ENCODE measurements around the gene CNTN5. TPM values are rescaled to one million over a fixed set of nuclear protein-coding genes. Genes with fewer than 3 reads are reported as not detected.

CNTN5 gene
- total RNA-seq, 1 experiment from 2014 or later: not detected

GRCh38 chr11:99069856-99070444 lies 49.2 kb downstream of the CNTN5 start:
- peak; percentile 67 for DNase-seq

More at GRCh38 chr11:99069856-99070444, 49.2 kb downstream of the CNTN5 start:
- no peaks in the 10 kb centered on the region for H3K23me2 ChIP-seq (ENCODE audit: insufficient read length, low read depth, low read length, poor library complexity, severe bottlenecking)
- H2AK5ac ChIP-seq (ENCODE audit: insufficient read length, low read length): no peak overlapping the region
- no peak overlapping the region for H2BK15ac ChIP-seq (ENCODE audit: low read depth, low read length)
- no peak overlapping the region; a peak in 1 of 7 replicates for H3K27ac Mint-ChIP-seq
- no peaks in the 10 kb centered on the region for H3K79me1 ChIP-seq (ENCODE audit: insufficient read depth, low read depth, low read length, poor library complexity, severe bottlenecking)
- H3K4me3 Mint-ChIP-seq: peak overlapping the region in 1 of 2 experiments; percentile 1; a peak in 1 of 5 replicates
- no peak overlapping the region for H3T11ph ChIP-seq (ENCODE audit: low read length)
- H2BK12ac ChIP-seq (ENCODE audit: insufficient read length, low read depth, low read length): no peak overlapping the region
- H2BK5ac ChIP-seq (ENCODE audit: insufficient read length, low read length): no peak overlapping the region
- 0 out of 3 replicates have a peak, but pooled peaks have one; percentile 18 for TF ChIP-seq CTCF (conservative IDR thresholded peaks at IDR 0.05)
- H3K27me3 Mint-ChIP-seq (ENCODE audit: low read depth): no peaks in the 10 kb centered on the region
- H4K20me1 ChIP-seq (ENCODE audit: control insufficient read depth, insufficient read depth, insufficient read length): no peaks in the 10 kb centered on the region
- H3K23ac ChIP-seq (ENCODE audit: insufficient read length, low read depth, low read length): no peak overlapping the region
- no peak overlapping the region for H4K8ac ChIP-seq (replicated peaks; ENCODE audit: insufficient read length, low read depth, low read length)
- H3K9me3 ChIP-seq (ENCODE audit: control insufficient read depth, low read depth, low read length): no peaks in the 10 kb centered on the region
- no peak overlapping the region for H2BK20ac ChIP-seq (ENCODE audit: low read depth, low read length, poor library complexity, severe bottlenecking)
- no peak overlapping the region for H3K27ac ChIP-seq (ENCODE audit: insufficient read length, low read depth, low read length)
- no peaks in the 10 kb centered on the region for H3K27me3 ChIP-seq (ENCODE audit: insufficient read depth, low read length)
- no peaks in the 10 kb centered on the region; a peak in 1 of 5 replicates for H3K9me3 Mint-ChIP-seq
- H2AFZ ChIP-seq (ENCODE audit: low read length): peak overlapping the region; percentile 89
- no peaks in the 10 kb centered on the region for H3K79me2 ChIP-seq (ENCODE audit: insufficient read depth, low read length)
- no CpG with 5 or more reads among the region's 8 CpGs for WGBS (ENCODE audit: extremely low coverage, insufficient read length, low lambda C conversion rate)
- no peak overlapping the region for H2BK120ac ChIP-seq (ENCODE audit: low read depth, low read length, poor library complexity, severe bottlenecking)
- peaks cover 4% of the 10 kb centered on the region; the same call in 1 of the 2 replicates for H3K4me1 ChIP-seq (ENCODE audit: insufficient read depth, low read length)
- H3K4me2 ChIP-seq (ENCODE audit: insufficient read depth, insufficient read length, low read length): peak overlapping the region; percentile 41
- no peak overlapping the region for H3K18ac ChIP-seq (ENCODE audit: insufficient read length, low read depth, low read length)
- H3K9ac ChIP-seq (ENCODE audit: extremely low read depth, insufficient read length, low read length): no peak overlapping the region
- peaks cover 15 to 18% of the 10 kb centered on the region in 2 experiments for H3K4me1 Mint-ChIP-seq
- no peak overlapping the region for H4K5ac ChIP-seq (ENCODE audit: insufficient read length, low read depth, low read length)
- H4K91ac ChIP-seq (ENCODE audit: insufficient read length, low read depth, low read length): no peak overlapping the region
- no peak overlapping the region for H3K56ac ChIP-seq (ENCODE audit: insufficient read length, low read depth, low read length)
- H3K14ac ChIP-seq (ENCODE audit: insufficient read depth, low read length): no peak overlapping the region
- H3K4ac ChIP-seq (ENCODE audit: low read depth, low read length): no peak overlapping the region
- no peaks in the 10 kb centered on the region for H3K36me3 Mint-ChIP-seq (ENCODE audit: insufficient read depth in 1 of 3, low read depth in 3 of 3)
